CD14-positive monocyte (primary cell): ENCODE measurements around the gene DEK. TPM values are rescaled to one million over a fixed set of nuclear protein-coding genes. Genes with fewer than 3 reads are reported as not detected.
"Not testable (repeated sequence)": the region's sequence is repeated elsewhere in the genome, so short reads cannot be mapped to it uniquely, and the experiment has no call there.

Experiments
- DNase-seq, 3 donors: peaks; one replicate each; pipeline ENCODE4 v3.0.0-alpha.2; 2011 to 2022
- H2AFZ ChIP-seq: 2 replicates; pipeline ENCODE4 v1.6.0; 2012; ENCODE audit warnings: mild to moderate bottlenecking, low read depth, low read length, inconsistent platforms; ENCODE audit not compliant: insufficient read depth, poor library complexity, severe bottlenecking
- H3K27ac ChIP-seq, 2 donors: 1 replicate in 1 of 2; 2 replicates in 1 of 2; pipeline ENCODE4 v1.5.1; 2012 to 2013; ENCODE audit warnings: low read length in 2 of 2, control low read depth in 1 of 2, inconsistent platforms in 1 of 2, low read depth in 1 of 2, mild to moderate bottlenecking in 1 of 2
- H3K27me3 ChIP-seq, 2 donors: one replicate each; pipeline versions ENCODE4 v1.6.0 to v1.6.1; 2011 to 2013; ENCODE audit warnings: low read length in 2 of 2; ENCODE audit not compliant: control insufficient read depth in 2 of 2, insufficient read depth in 2 of 2
- H3K36me3 ChIP-seq, 2 donors: replicated peaks in 1 of 2; 1 replicate in 1 of 2; 2 replicates in 1 of 2; pipeline versions ENCODE4 v1.5.1 to v1.6.1; 2012 to 2013; ENCODE audit warnings: low read length in 2 of 2, control low read depth in 1 of 2, inconsistent platforms in 1 of 2, mild to moderate bottlenecking in 1 of 2; ENCODE audit not compliant: insufficient read depth in 2 of 2, control insufficient read depth in 1 of 2
- H3K4me1 ChIP-seq, 2 donors: 1 replicate in 1 of 2; 2 replicates in 1 of 2; pipeline versions ENCODE4 v1.5.1 to v1.6.1; 2012 to 2013; ENCODE audit warnings: low read length in 2 of 2, control low read depth in 1 of 2, inconsistent platforms in 1 of 2, mild to moderate bottlenecking in 1 of 2, moderate library complexity in 1 of 2; ENCODE audit not compliant: insufficient read depth in 2 of 2, control insufficient read depth in 1 of 2
- H3K4me2 ChIP-seq: replicated peaks from 2 replicates; pipeline ENCODE3; 2012; ENCODE audit warnings: low read length, moderate library complexity, mild to moderate bottlenecking; ENCODE audit not compliant: poor library complexity, severe bottlenecking; ENCODE audit errors: extremely low read depth
- H3K4me3 ChIP-seq, 3 experiments: fragments of 200-600 bp in 1 of 3; sonication (generic) in 1 of 3; replicated peaks in 1 of 3; 1 replicate in 2 of 3; 2 replicates in 1 of 3; pipeline ENCODE4 v1.5.1; 2011 to 2013; ENCODE audit warnings: low read length in 3 of 3, mild to moderate bottlenecking in 3 of 3, control low read depth in 2 of 3, low read depth in 2 of 3, inconsistent platforms in 1 of 3, moderate library complexity in 1 of 3
- H3K79me2 ChIP-seq: 2 replicates; pipeline ENCODE4 v1.6.0; 2012; ENCODE audit warnings: mild to moderate bottlenecking, control low read depth, inconsistent platforms, low read length, moderate library complexity; ENCODE audit not compliant: insufficient read depth
- H3K9ac ChIP-seq: 2 replicates; pipeline ENCODE4 v1.6.0; 2017; ENCODE audit warnings: low read length, mild to moderate bottlenecking; ENCODE audit not compliant: insufficient read depth, poor library complexity, severe bottlenecking
- H3K9me3 ChIP-seq, 2 donors: replicated peaks in 1 of 2; 1 replicate in 1 of 2; 2 replicates in 1 of 2; pipeline versions ENCODE4 v1.5.1 to v1.6.1; 2012 to 2013; ENCODE audit warnings: low read length in 2 of 2, control low read depth in 1 of 2; ENCODE audit not compliant: control insufficient read depth in 1 of 2, insufficient read depth in 1 of 2
- H4K20me1 ChIP-seq: 2 replicates; pipeline ENCODE4 v1.6.0; 2012; ENCODE audit warnings: mild to moderate bottlenecking, low read length, control low read depth, moderate library complexity; ENCODE audit not compliant: insufficient read depth
- H3K27ac Mint-ChIP-seq, 7 donors: one replicate each; pipeline ENCODE4 v1.8.0; 2020; ENCODE audit warnings: mild to moderate bottlenecking in 7 of 7, mixed read lengths in 7 of 7, moderate library complexity in 6 of 7, inconsistent platforms in 2 of 7
- H3K27me3 Mint-ChIP-seq, 3 donors: one replicate each; pipeline ENCODE4 v1.8.0; 2021 to 2022; ENCODE audit warnings: low read depth in 3 of 3, mild to moderate bottlenecking in 3 of 3, mixed read lengths in 3 of 3, moderate library complexity in 3 of 3, inconsistent platforms in 1 of 3
- H3K36me3 Mint-ChIP-seq, 2 donors: one replicate each; pipeline ENCODE4 v1.8.0; 2020; ENCODE audit warnings: mixed read lengths in 2 of 2, inconsistent platforms in 1 of 2, mild to moderate bottlenecking in 1 of 2
- H3K4me1 Mint-ChIP-seq: one replicate; pipeline ENCODE4 v1.8.0; 2020; ENCODE audit warnings: mild to moderate bottlenecking, mixed read lengths
- H3K4me3 Mint-ChIP-seq, 2 donors: one replicate each; pipeline ENCODE4 v1.8.0; 2020; ENCODE audit warnings: mild to moderate bottlenecking in 2 of 2, mixed read lengths in 2 of 2, moderate library complexity in 1 of 2
- H3K9me3 Mint-ChIP-seq, 7 donors: one replicate each; pipeline ENCODE4 v1.8.0; 2020 to 2022; ENCODE audit warnings: mixed read lengths in 7 of 7, mild to moderate bottlenecking in 6 of 7, moderate library complexity in 6 of 7, inconsistent platforms in 2 of 7
- CTCF ChIP-seq: fragments of 200-600 bp; IDR thresholded peaks from one replicate; pipeline ENCODE4 v1.8.0; 2022; ENCODE audit warnings: antibody characterized with exemption, mild to moderate bottlenecking
- WGBS: methylation state at CpG from one replicate; pipeline ENCODE4 v1.1.5; 2013; ENCODE audit warnings: missing lambda C conversion rate; ENCODE audit not compliant: insufficient coverage; 5-methylcytosine and 5-hydroxymethylcytosine counted together
- intact Hi-C, 2 donors: fragments of 100-400 bp; cut with micrococcal nuclease; formaldehyde crosslinking; loops; one replicate each; pipeline versions ENCODE4 v1.15.0 to v1.15.1; 2023
- polyA plus RNA-seq, 3 donors: library from polyadenylated mRNA; depleted of rRNA in 1 of 3; unstranded in 2 of 3; stranded (reverse) in 1 of 3; fragments of 300-500 nt in 2 of 3; fragments of >200 nt in 1 of 3; fragmentation: Illumina TruSeq in 2 of 3; gene quantifications; 1 replicate in 2 of 3; 2 replicates in 1 of 3; pipeline ENCODE4 v1.2.3, GENCODE V29; 2012 to 2021

Gene DEK
- polyA plus RNA-seq, 3 donors: 32.3 to 63.9 (median 56.5) TPM

DNA sequence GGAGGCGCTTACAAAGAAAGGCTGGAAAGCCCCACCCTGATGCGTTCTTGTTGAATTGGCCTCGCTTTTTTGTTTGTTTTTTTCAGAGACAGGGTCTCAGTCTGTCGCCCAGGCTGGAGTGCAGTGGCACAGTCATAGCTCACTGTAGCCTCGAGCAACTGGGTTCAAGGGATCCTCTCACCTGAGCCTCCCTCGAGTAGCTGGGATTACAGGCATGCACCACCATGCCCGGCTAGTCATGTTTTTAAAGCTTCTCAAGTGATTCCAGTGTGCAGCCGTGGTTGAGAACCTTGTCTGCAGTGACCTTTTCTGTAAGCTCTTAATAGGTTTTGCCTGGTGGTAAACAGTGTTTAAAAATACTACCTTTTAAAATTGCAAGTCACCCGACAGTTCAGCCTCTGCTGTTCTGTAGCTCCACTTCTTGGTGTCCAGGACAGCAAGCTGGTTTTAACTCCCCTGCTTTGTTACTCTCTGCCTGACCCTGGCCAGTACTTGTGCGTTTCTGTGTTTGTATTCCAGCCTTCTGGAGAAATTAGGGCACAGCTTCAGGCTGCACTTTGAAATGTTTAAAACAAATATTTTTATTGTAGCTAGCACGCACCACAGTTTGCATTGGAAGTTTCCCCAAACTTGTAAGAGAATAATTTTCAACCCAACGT lies 54.7 kb downstream of the DEK start:
- Histone ChIP-seq H3K36me3 (peaks cover 84 to 98% of the 10 kb centered on the region in 2 donors), H4K20me1 (peaks cover 18% of the 10 kb centered on the region), H3K4me1 (peaks cover under 1 to 6% of the 10 kb centered on the region in 2 donors), H3K4me3 (no peak overlapping the region), H3K4me2 (no peak overlapping the region), H3K9me3 (no peaks in the 10 kb centered on the region), H3K27ac (no peak overlapping the region), H2AFZ (no peak overlapping the region), H3K79me2 (no peaks in the 10 kb centered on the region), H3K27me3 (no peaks in the 10 kb centered on the region), H3K9ac (no peak overlapping the region)
- 95% methylated on average over 9 of the region's 12 CpGs for WGBS
- peaks cover 9% of the 10 kb centered on the region for H3K4me1 Mint-ChIP-seq
- no peak overlapping the region for H3K4me3 Mint-ChIP-seq
- H3K27ac Mint-ChIP-seq: peak overlapping the region in 1 of 7 donors; percentile 26
- H3K9me3 Mint-ChIP-seq: peaks cover 0 to 2% (median 0%) of the 10 kb centered on the region in 7 donors
- intact Hi-C loops: no loop called here
- H3K27me3 Mint-ChIP-seq: peaks cover 0 to 2% (median 0%) of the 10 kb centered on the region in 3 donors
- no peak for TF ChIP-seq CTCF
- no peak for DNase-seq
- peaks cover 89 to 100% of the 10 kb centered on the region in 2 donors for H3K36me3 Mint-ChIP-seq

DNA sequence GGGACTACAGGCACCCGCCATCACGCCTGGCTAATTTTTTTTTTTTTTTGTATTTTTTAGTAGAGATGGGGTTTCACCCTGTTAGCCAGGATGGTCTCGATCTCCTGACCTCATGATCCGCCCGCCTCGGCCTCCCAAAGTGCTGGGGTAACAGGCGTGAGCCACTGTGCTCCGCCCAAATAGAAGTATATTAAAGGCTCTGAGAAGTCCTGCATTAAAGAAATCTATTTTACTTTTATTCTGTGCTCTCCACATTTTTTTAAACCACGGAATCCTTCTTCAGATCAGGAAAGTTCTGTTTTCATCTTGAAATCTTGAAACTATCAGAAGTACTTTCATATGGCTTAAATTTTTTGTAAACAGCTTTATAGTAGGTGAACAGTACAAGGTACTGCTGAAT lies 55.6 kb downstream of the DEK start:
- not testable (repeated sequence) for DNase-seq, H3K4me3 Mint-ChIP-seq

More for the DNA sequence above, 55.6 kb downstream of the DEK start:
- H3K9me3 ChIP-seq, H3K4me2 ChIP-seq, H3K79me2 ChIP-seq, H3K9ac ChIP-seq, intact Hi-C loops, H3K27me3 ChIP-seq, H3K4me1 ChIP-seq, H3K27ac ChIP-seq, H3K27ac Mint-ChIP-seq, H2AFZ ChIP-seq, H3K4me1 Mint-ChIP-seq, H3K9me3 Mint-ChIP-seq, H3K27me3 Mint-ChIP-seq, H3K4me3 ChIP-seq: not testable (repeated sequence)
- H3K36me3 ChIP-seq: peaks cover 87 to 98% of the 10 kb centered on the region in 2 donors
- WGBS: no CpG with 5 or more reads among the region's 9 CpGs
- peaks cover 25% of the 10 kb centered on the region for H4K20me1 ChIP-seq
- peaks cover 89 to 100% of the 10 kb centered on the region in 2 donors for H3K36me3 Mint-ChIP-seq
